ENCODE results near the gene THAP3.

DNA sequence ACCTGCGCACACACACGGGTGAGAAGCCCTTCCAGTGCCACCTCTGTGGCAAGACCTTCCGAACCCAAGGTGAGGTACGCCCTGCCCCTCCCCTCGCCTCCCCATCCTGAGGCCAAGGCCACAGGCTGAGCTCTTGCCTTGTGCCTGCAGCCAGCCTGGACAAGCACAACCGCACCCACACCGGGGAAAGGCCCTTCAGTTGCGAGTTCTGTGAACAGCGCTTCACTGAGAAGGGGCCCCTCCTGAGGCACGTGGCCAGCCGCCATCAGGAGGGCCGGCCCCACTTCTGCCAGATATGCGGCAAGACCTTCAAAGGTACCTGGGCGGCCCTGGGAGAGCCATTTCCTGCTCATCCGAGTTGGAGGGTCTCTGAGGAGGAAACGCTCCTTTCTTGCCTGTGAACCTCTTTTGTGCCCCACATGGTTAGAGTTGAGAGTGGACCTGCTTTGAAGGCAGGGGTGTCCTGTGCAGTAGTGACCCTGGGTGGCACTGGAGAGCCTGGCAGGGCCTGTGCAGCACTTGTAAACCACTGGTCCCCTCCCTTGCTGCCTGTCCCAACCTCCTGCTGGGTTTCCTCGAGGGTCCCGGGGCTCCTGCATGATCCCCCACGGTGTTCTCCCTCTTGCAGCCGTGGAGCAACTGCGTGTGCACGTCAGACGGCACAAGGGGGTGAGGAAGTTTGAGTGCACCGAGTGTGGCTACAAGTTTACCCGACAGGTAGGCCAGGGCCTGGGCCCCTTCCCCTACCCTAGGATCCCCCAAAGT lies 36.4 kb upstream of the THAP3 start:
- TF ChIP-seq, protein P1, sequence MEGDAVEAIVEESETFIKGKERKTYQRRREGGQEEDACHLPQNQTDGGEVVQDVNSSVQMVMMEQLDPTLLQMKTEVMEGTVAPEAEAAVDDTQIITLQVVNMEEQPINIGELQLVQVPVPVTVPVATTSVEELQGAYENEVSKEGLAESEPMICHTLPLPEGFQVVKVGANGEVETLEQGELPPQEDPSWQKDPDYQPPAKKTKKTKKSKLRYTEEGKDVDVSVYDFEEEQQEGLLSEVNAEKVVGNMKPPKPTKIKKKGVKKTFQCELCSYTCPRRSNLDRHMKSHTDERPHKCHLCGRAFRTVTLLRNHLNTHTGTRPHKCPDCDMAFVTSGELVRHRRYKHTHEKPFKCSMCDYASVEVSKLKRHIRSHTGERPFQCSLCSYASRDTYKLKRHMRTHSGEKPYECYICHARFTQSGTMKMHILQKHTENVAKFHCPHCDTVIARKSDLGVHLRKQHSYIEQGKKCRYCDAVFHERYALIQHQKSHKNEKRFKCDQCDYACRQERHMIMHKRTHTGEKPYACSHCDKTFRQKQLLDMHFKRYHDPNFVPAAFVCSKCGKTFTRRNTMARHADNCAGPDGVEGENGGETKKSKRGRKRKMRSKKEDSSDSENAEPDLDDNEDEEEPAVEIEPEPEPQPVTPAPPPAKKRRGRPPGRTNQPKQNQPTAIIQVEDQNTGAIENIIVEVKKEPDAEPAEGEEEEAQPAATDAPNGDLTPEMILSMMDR (IDR thresholded peaks at IDR 0.05 in 4 of 5, conservative IDR thresholded peaks at IDR 0.05 in 1 of 5), result peak in 1 of 5 experiments; percentile 12
- TF ChIP-seq POLR2A (IDR thresholded peaks at IDR 0.05), result no peak

Data from gastrocnemius medialis (tissue), 4 donors.